Stimulated activated CD8-positive, alpha-beta memory T cell treated with anti-CD3 and anti-CD28 coated beads, Interleukin-15, amount 100 ng/mL, for 48 hours (primary cell): Measurements from ENCODE around the gene PTCH2.
A peak's percentile ranks its signal among the peaks of the same experiment; 100 is the strongest.
"Not testable (repeated sequence)": the region's sequence is repeated elsewhere in the genome, so short reads cannot be mapped to it uniquely, and the experiment has no call there.

Source experiments
- DNase-seq, 2 donors: peaks; one replicate each; pipeline ENCODE4 v3.0.0-alpha.2; 2020; ENCODE audit warnings: low read depth in 2 of 2

The PTCH2 gene

DNA sequence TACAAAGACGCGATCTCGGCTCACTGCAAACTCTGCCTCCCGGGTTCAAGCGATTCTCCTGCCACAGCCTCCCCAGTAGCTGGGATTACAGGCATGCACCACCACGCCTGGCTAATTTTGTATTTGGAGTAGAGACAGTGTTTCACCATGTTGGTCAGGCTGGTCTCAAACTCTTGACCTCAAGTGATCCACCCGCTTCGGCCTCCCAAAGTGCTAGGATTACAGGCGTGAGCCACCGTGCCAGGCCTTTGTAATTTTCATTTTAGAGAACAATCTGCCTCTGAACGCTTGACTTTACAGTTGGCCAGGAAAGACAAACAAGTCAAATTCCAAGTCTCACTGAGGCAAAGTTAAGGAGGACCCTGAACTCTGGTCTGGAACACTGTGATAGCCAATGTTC is 4.8 kb downstream of the PTCH2 start:
- DNase-seq = not testable (repeated sequence)

- DNase-seq = peak; percentile 73 to 78
Observed at GRCh38 chr1:44835738-44836675, 7.0 kb downstream of the PTCH2 start.

- no peak for DNase-seq
Observed at GRCh38 chr1:44834328-44834727, 8.7 kb downstream of the PTCH2 start.

GRCh38 chr1:44832056-44832705 is 10.9 kb downstream of the PTCH2 start:
- DNase-seq = no peak

GRCh38 chr1:44831516-44831915 is 11.5 kb downstream of the PTCH2 start:
- no peak for DNase-seq

- no peak for DNase-seq
Observed at GRCh38 chr1:44830900-44831304, 12.2 kb downstream of the PTCH2 start.

DNA sequence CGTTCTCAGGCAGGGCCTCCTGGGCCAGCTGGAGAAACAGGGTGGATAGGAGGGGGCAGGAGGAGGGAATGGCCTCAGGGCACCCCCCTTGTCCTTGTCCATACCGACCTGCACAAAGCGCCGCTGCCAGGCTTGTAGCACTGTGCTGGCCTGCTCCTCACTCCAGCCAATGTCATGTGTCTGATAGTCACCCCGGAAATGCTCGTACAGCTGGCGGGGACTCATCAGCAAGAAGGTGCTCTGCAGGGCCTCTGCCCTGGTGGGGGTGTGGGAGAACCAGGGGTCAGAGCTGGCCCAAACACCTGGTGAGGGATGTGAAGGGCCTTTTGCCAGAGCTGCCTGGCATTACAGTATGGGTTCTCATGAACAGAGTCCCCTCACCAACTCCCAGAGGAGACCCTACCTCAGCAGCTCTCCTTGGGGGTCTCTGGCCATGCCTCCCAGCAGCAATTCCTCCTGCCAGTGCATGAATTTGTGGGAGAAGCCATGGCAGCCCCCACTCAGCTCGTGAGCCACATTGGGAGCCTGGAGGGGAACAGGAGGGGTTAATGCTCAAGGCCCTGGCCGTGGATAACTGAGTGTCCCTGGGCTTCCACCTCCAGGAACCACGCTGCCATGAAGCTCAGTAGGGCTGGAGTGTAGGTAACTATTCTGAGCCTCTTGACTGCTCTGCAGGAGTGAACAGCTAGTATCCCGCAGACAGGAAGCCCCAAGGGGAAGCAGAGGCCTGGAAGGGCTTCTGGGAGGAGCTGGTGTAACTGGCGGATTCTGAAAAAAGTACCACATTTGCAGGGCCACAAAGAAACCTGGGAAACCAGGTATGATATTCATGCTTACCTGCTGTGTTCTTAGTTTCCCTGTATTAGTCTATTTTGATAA is 13.3 kb downstream of the PTCH2 start:
- DNase-seq = no peak

- DNase-seq = no peak
Observed at GRCh38 chr1:44828841-44829440, 14.1 kb downstream of the PTCH2 start.

GRCh38 chr1:44828003-44828651 is 14.9 kb downstream of the PTCH2 start:
- DNase-seq = no peak

DNA sequence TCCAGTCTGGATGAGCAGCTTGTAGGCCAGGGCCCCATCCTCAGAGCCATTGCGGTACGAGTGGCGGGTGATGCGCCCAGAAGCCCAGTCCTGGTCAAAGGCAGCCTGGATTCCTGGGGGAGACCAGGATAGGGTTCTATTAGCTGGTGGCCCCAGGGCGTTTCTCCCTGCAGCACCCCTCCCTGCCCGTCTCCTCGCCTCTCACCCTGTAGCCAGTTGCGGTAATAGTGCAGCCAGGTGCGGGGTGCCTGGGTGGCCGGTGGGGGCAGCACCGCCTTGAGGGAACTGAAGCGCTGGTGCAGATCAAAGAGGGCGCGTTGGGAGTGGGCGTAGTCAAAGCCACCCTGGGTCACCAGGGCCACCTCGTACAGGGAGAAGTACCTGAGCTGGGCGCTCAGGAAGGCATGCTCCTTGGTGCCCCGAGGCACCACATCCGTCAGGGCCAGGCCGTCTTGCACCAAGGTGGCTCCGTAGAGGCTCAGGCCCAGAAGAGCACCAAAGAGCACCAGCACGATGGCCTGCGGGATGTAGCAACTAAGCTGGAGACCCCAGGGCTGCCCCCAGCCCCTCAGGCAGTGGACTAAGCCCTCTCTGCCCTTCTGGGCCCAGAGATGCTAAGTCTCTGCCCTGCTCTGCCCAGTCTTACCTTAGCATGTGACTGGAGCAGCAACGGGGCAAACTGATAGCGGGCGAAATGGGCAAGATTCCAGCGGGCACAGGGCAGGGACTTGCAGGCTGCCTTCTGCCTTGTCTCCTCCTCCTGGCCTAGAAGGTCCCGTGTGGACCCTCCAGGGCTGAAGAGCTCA is 15.7 kb downstream of the PTCH2 start:
- no peak for DNase-seq

GRCh38 chr1:44826375-44827196 is 16.5 kb downstream of the PTCH2 start:
- no peak for DNase-seq

DNA sequence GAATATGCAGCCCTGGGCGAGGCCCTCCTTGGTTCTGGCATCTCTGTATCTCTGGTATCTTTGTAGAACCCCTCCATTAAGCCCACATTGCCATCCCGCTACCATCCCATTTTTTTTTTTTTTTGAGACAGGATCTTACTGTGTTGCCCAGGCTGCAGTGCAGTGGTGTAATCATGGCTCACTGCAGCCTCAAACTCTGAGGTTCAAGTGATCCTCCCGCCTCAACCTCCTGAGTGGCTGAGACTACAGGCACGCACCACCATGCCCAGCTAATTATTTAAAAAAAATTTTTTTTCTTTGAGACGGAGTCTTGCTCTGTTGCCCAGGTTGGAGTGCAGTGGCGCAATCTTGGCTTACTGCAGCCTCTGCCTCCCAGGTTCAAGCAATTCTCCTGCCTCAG is 18.7 kb downstream of the PTCH2 start:
- DNase-seq = not testable (repeated sequence)

DNA sequence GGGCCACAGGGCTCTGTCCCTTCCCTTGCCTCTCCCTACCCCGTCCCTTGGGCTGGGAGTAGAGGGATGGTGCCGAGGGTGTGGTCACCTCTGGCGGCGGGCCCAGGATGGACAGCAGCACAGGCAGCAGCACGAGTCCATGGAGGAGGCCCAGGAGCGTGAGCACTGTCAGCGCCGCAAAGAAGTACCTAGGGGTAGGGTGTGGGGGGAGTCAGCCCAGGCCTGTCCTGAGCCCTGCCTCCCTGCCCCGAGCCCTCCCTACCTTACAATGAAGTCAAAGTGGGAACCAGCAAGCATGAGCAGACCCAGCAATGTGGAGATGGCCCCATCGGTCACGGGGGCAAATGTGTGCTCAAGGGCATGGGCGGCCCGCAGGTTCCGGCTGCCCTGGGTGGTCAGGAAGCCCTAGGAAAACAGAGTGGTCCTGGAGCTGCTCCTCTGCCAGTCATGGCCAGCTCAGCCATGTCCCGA is 20.0 kb downstream of the PTCH2 start:
- DNase-seq = no peak

DNA sequence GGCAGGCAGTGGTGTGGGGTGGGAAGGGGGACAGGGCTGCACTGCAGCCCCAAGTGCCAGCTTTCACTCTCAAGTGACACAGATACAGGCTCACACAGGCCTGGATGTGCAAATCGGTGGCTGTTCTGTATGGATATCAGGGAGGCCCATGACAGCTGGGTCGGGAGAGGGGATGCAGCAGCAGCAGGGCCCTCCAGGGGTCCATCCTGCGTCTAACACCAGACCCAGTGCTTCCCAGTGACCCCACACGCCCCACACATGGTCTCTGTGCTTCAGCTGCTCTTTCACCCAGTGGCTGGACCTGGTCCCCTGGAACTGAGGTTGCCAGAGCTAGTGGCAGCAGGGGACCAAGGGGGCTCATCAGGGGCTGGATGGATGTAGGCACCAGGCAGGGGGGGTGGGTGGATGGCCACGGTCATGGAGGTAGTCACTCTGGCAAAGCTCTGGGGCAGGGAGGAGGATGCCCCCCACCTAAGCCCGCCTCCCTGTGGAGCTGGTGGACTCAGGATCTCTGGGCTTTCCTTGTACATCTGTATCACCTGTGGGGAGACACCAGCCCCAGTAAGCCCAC is 20.8 kb downstream of the PTCH2 start:
- DNase-seq = no peak

GRCh38 chr1:44821240-44821715 is 21.8 kb downstream of the PTCH2 start:
- DNase-seq = no peak

DNA sequence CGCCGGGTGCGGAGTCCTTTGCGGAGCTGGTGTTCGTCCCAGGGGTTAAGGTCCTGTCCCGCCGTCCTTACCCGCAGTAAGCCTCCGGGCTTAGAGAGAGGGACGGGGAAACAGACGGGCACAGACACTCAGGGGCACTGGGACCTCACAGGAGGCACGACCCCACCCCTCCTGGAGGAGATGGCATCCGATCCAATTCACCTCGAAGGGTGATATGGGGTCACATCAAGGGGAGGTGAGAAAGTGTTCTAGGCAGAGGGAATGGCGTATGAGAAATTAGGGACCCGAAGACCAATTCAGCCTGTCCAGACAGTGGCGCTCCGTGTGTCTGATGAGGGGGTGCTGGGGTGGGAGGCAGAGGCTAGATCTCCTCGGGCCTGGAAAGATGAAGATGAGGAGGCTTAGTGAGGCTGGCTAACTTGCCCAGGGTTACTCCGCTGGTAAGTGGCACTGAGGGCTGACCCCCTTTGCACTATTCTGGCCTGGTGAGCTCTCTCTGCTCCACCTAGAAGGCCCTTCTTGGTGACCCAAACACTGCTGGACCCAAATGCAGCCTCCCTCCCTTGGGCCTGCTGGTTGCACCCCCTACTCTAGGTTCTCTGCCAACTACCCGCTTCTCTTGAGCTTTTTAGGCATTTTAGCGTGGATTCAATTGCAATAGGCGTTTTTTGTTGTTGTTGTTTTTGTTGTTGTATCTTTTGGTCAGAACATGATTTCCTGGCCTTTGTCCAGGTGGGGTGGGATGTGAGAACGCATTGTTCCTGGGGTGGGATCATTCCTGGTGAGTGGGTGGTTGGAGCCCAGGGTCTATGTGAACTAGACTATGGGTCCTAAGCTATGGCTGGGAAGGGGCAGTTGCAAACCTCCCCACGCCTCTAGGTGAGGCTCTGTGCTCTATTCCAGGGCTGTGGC is 22.5 kb downstream of the PTCH2 start:
- no peak for DNase-seq

DNA sequence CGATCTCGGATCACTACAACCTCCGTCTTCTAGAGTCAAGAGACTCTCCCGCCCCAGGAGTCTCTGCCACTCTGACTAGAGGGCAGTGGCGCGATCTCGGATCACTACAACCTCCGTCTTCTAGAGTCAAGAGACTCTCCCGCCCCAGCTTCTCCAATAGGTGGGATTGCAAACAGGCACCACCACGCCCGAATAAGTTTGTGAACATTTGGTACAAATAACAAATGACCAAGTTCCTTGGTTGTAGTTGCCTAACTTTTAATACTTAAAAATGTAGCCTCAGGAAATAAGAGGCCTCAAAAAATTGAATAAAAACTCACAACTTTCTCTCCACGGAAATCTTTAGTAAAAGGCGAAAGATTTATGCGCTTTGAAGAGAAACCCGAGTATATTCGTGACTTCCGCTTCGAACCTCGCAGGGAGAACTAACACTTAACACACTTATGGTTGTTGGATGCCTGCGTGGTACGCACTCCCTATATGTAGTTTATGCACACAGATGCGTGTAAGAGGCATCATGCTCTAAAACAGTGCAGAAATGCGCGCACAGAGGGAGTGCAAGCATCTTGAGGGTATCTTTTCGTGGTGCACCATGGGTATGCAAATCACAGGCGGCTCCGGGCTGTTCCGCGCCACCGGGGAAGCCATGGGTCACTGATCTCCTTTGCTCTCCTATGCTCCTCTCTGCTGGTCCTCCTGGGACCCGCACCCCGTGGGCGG is 23.3 kb downstream of the PTCH2 start:
- peak; percentile 75 to 81 for DNase-seq
